HepG2 (cell line): ENCODE measurements around the gene TSEN54.
"Not testable (repeated sequence)": the region's sequence is repeated elsewhere in the genome, so short reads cannot be mapped to it uniquely, and the experiment has no call there.

Source experiments
- CTCF ChIP-seq: sonication (generic); formaldehyde crosslinking; IDR thresholded peaks from 2 replicates; pipeline ENCODE4 v1.5.0; 2020; ENCODE audit warnings: mild to moderate bottlenecking, missing genetic modification reagents, moderate library complexity
- DNMT3B ChIP-seq: conservative IDR thresholded peaks from 2 replicates; pipeline ENCODE4 v1.6.1; 2016; ENCODE audit warnings: missing biosample characterization, control low read depth
- EZH2 ChIP-seq: conservative IDR thresholded peaks from 2 replicates; pipeline ENCODE4 v1.6.1; 2012; ENCODE audit warnings: mild to moderate bottlenecking, low read depth, low read length, moderate library complexity
- IRX3 ChIP-seq: sonication (generic); formaldehyde crosslinking; IDR thresholded peaks from 2 replicates; pipeline ENCODE4 v1.8.1; 2023; ENCODE audit warnings: mild to moderate bottlenecking, low read depth, missing genetic modification reagents, borderline replicate concordance
- THRA ChIP-seq: sonication (generic); formaldehyde crosslinking; IDR thresholded peaks from 2 replicates; pipeline ENCODE4 v1.4.0; 2020; ENCODE audit warnings: missing genetic modification reagents, borderline replicate concordance
- U2AF2 ChIP-seq: fragments of 200-400 bp; formaldehyde crosslinking; IDR thresholded peaks from 2 replicates; pipeline ENCODE4 v1.6.1; 2017; ENCODE audit warnings: low read depth, mild to moderate bottlenecking, low read length
- ZNF564 ChIP-seq: sonication (generic); formaldehyde crosslinking; IDR thresholded peaks from 2 replicates; pipeline ENCODE4 v1.8.1; 2023; ENCODE audit warnings: mild to moderate bottlenecking, missing genetic modification reagents

GRCh38 chr17:75477490-75477862 lies 38.9 kb upstream of the TSEN54 start:
- TF ChIP-seq IRX3 (CRISPR knock-in tag); EZH2; CTCF; ZNF564; U2AF2; DNMT3B; THRA (CRISPR knock-in tag): not testable (repeated sequence)
